SKM-1 (cell line): ENCODE data around the gene NUDT14.

Experiments used
- DNase-seq: peaks from one replicate; lab custom pipeline; 2025; ENCODE audit not compliant: unreplicated experiment; lab: John Stamatoyannopoulos, UW

Gene NUDT14

DNA sequence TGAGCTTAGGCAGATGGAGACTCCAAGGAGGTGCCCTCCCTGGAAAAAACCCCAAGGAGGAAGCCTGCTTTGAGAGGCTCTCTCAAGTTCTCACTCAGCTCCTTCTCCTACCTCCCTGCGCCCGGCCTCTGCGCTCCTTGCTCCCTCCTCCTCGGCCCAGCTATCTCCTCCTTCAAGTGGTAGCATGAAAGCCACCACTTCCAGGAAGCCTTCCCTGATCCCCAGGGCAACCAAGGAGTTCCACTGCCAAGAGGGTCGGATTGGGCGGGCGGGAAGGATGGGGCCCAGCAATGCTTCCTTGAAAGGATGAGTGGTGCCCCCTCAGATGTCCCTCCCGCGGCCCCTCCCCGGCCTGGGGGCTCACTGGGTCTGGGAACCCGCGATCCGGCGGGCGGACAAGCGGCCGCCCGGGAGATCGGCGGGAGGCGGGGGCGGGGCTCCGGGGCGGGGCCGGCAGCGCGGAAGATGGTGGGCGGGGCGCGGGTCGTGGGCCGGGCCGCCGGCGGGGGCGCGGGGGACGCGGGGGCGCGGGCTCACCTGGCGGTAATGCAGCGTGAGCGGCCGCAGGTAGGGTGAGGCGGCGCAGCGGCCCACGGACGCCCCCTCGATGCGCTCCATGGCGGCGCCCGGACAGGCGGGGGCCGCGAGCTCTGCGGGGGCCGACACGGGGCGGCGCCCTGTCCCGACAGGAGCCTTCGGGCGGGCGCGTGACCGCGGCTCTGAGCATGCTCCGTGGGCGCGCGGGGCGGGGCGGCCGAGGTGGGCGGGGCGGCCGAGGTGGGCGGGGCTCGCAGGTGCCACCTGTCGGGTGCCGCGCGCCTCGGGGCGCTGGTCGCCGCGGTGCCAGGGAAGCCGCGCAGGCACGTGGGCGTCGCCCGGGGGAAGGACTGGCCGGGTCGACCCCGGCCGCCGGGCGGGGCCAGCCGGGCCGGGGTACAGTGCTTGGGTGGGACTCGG lies at the start of gene NUDT14:
Gene NUDT14, minus strand, starts transcription at position 721 of the 957 bp plus-strand sequence. Its CDS starts 103 bp downstream, at position 618.
- no peak for DNase-seq

DNA sequence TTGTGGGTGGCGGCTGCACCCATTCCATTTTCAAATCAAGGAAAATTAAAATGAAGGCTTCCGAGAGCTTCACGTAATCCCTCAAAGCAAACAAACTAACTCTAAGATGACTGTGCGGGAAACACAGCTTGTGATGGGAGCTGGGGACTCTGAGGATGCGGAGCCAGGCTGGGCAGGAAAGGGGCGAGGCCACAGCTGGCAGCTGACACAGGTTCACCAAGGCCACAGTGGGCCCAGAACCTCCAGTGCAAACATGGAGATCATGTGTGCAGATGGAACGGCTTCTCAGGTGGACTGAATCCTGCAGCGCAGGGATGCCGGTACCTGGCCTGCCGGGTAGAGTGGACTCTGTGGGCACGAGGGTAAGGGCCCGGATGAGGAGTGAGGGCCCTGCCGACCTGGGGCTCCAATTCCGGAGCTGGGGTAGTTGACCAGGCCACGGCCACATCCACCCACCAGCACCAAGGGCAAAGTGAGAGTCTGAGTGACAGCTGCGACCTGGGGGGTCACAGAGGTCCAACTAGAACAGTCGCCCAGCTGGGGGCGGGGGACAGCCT lies 48.1 kb upstream of the NUDT14 start:
- no peak for DNase-seq

DNA sequence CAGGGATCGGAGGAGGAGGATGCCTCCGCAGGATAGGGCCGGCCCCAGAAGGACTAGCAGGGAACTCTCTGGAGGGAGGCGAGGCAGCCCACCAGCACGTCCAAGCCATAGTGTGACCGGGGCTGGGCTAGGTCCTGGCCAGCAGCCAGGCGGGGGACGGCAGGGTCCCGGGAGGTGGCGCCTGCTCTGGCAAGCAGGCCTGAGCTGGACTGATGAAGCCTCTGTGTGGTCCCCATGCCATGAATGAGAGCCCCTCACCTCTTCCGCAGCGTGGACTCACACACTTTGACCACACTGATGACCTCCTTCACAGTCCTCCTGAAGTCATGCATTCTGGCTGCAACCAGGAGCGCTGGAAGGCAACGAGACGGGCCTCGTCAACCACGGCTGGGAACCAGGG lies 47.5 kb upstream of the NUDT14 start:
- no peak for DNase-seq

DNA sequence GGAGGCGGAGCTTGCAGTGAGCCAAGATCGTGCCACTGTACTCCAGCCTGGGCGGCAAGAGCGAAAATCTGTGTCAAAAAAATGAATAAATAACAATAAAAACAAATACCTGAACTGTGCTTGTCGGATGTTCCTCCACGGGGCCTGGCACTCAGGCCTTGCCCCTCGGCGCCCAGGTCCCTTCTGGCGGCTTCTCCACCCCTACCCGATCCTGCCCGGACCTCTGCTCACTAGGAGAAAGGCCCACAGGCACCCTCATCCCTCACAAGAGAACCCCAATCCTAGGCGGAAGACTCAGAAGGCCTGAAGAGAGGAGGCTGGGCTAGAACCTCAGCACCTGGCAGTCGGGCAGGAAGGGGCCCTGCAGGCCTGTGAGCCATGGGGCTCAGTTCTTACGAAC lies 46.2 kb upstream of the NUDT14 start:
- no peak for DNase-seq

- no peak for DNase-seq
These were observed 45.1 kb upstream of the NUDT14 start for GRCh38 chr14:105226198-105226597.

DNA sequence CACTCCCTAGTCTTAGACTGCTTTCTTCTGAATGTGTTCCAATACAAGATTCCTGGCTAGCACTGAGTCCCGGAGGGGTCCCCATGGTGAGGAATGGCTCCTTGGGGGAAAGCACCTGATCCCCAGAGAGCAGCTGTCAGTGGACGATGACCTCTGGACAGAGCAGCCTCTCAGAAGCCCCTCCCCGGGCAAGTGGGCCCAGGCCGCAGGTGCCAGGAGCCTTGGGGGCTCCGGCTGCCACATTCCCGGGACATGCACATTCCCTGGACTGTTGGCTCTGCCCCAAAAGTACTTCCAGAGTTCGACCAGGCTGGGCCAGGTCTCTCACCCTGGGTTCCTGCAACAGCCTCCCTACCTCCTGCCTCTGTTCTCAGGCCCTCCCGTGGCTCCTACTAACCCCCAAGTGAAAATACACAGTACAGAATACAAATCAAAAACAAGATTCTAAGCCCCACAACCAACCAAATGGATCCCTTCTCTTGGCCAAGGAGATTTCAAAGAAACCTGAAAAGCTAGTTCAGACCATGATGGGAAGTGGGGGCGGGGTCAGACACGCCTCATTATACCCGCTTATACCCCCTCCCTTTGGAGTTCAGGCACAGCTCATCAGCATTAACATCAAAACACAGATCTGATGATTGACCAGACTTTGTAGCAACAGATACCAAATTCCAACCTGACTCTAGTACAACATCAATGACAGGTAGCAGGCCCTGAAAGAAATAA lies 43.9 kb upstream of the NUDT14 start:
- no peak for DNase-seq

GRCh38 chr14:105223770-105224544 lies 42.8 kb upstream of the NUDT14 start:
- no peak for DNase-seq

GRCh38 chr14:105223260-105223659 lies 42.1 kb upstream of the NUDT14 start:
- DNase-seq: no peak

DNA sequence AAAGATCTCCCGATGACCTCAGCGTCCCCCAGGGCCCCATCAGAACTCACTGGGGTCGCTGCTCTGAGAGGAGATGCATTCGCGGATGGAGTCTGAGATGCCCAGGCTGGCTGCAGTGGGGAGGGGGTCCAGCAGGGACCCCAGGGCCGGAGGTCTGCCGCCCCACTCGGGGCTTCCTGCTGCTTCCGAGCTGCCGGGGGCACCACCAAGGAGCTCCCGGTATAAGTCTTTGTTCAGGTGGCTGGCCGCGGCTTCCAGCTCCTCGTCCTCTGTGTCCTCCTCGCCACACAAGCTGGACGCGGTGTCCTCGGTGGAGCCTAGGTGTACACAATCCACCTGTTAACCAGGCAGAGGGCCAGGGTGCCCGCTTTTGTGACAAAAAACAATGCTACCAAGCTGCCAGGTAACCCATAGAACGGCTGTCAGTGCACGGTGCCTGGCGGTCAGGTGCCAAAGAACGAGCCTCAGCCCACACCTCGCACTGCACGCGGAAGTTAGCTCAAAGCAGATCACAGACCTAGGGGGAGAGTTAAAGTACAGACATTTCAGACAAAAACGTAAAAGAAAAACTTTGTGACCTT lies 40.6 kb upstream of the NUDT14 start:
- DNase-seq: no peak

DNA sequence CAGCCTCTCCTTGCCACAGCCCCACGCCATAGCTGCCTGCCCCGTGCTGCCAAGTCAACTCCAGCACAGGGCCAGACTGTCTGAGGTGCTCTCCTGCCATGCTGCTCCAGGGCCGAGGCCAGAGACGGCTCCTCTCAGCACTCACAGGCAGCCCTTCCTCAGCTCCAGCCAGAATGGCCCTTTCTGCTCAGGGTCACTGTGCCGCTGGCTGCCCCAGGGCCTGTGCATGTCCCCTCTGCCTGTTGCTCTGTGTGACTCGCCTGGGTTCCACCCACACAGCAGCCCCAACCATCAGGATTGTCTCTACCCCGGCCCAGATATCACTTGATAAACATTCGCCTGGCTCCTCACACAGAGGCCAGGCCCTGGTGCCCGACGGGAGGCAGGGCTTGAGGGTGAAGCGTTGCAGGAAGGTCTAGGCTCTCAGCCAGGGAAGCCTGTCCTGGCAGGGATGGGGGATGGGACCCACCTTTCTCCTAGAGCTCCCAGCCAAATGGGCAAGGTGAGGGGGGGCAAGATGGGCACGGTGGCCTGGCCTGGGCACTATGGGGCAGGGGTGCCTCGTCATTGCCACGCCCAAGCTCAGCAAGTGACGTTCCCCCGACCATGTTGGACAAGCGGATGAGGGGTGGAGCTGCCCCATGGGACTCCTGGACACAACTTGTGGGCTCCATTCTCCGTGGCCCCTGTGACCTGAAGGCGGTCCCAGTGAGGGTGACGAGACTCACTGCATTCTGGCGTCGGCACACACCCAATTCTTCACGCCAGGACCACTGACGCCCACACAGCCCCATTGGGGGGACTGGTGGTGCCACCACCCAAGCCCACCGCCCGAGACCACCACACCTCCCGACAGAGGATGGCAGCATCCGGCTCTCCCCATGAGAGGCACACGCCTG lies 39.8 kb upstream of the NUDT14 start:
- no peak for DNase-seq

- DNase-seq: no peak
These were observed 38.6 kb upstream of the NUDT14 start for GRCh38 chr14:105219753-105220152.

GRCh38 chr14:105219043-105219612 lies 38.0 kb upstream of the NUDT14 start:
- no peak for DNase-seq

GRCh38 chr14:105218611-105219010 lies 37.5 kb upstream of the NUDT14 start:
- no peak for DNase-seq

GRCh38 chr14:105217774-105218173 lies 36.7 kb upstream of the NUDT14 start:
- no peak for DNase-seq

- DNase-seq: no peak
These were observed 35.6 kb upstream of the NUDT14 start for GRCh38 chr14:105216490-105217247.

DNA sequence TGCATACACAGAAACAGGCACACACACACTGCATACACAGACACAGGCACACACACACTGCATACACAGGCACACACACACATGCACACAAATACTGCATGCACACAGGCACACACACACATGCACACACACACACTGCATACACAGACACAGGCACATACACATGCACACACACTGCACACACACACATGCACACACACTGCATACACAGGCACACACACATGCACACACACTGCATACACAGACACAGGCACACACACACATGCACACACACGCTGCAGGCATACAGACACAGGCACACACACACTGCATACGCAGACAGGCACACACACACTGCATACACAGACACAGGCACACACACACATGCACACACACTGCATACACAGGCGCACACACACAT lies 34.5 kb upstream of the NUDT14 start:
- no peak for DNase-seq

GRCh38 chr14:105214324-105214915 lies 33.3 kb upstream of the NUDT14 start:
- no peak for DNase-seq

DNA sequence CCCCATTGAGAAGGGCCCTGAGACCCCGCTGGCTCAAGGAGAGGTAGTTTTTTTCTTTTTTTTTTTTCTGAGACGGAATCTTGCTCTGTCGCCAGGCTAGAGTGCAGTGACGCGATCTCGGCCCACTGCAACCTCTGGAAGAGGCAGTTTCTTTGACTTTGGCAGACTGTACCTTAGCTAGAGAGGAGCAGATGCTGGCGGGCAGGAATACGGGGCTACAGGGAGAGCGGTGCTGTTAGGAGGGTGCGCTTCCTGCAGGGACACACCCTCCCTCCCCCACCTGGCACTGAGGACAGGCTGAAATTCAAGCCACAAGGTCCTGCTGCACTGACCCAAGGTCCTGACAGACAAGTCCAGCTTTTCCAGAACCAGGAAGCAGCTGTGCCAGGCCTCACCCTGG lies 32.2 kb upstream of the NUDT14 start:
- no peak for DNase-seq
